GM18498 (cell line): ENCODE measurements around the gene GAB2.

Experiments used
- ATAC-seq: cut with Tn5 transposase; IDR thresholded peaks from one replicate; pipeline ENCODE4 v1.9.1; 2021; ENCODE audit warnings: mild to moderate bottlenecking, moderate library complexity; ENCODE audit not compliant: unreplicated experiment

GAB2 gene

GRCh38 chr11:78166855-78167469 lies 250.7 kb downstream of the GAB2 start:
- ATAC-seq, result no peak
